Omental fat pad (tissue), 4 donors: ENCODE data around the gene BOLA1. TPM values are rescaled to one million over a fixed set of nuclear protein-coding genes. Genes with fewer than 3 reads are reported as not detected.
"Not testable (repeated sequence)": the region's sequence is repeated elsewhere in the genome, so short reads cannot be mapped to it uniquely, and the experiment has no call there.

Source experiments
- ATAC-seq: fragments of 150-250 bp; one replicate; pipeline ENCODE4 v1.9.1; 2016; ENCODE audit warnings: mild to moderate bottlenecking, moderate library complexity; ENCODE audit not compliant: low FRiP score
- DNase-seq: peaks from one replicate; pipeline ENCODE4 v3.0.0-alpha.2; 2019; ENCODE audit warnings: low spot score
- total RNA-seq, 4 donors: library from RNA; depleted of rRNA; stranded (reverse); fragments of >200 nt; gene quantifications; one replicate each; pipeline ENCODE4 v1.1.0, GENCODE V29; 2016
- TF ChIP-seq, protein P1 (sequence below), 3 donors: fragments of 450-650 bp; IDR thresholded peaks; one replicate each; pipeline ENCODE4 v1.5.1; 2016 to 2017; ENCODE audit warnings: antibody characterized with exemption in 3 of 3, mild to moderate bottlenecking in 3 of 3, moderate library complexity in 2 of 3

Gene BOLA1, protein sequence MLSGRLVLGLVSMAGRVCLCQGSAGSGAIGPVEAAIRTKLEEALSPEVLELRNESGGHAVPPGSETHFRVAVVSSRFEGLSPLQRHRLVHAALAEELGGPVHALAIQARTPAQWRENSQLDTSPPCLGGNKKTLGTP
- total RNA-seq = 10 to 100 TPM; 11.5 to 28.8 (median 25.5) TPM

- TF ChIP-seq, protein P1, sequence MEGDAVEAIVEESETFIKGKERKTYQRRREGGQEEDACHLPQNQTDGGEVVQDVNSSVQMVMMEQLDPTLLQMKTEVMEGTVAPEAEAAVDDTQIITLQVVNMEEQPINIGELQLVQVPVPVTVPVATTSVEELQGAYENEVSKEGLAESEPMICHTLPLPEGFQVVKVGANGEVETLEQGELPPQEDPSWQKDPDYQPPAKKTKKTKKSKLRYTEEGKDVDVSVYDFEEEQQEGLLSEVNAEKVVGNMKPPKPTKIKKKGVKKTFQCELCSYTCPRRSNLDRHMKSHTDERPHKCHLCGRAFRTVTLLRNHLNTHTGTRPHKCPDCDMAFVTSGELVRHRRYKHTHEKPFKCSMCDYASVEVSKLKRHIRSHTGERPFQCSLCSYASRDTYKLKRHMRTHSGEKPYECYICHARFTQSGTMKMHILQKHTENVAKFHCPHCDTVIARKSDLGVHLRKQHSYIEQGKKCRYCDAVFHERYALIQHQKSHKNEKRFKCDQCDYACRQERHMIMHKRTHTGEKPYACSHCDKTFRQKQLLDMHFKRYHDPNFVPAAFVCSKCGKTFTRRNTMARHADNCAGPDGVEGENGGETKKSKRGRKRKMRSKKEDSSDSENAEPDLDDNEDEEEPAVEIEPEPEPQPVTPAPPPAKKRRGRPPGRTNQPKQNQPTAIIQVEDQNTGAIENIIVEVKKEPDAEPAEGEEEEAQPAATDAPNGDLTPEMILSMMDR (IDR thresholded peaks at IDR 0.05) = no peak
- DNase-seq = peak; percentile 81
- ATAC-seq = peak; percentile 97
Measured at GRCh38 chr1:149899460-149900284, at the start of gene BOLA1. Gene BOLA1, plus strand, starts transcription at chr1:149899568. Its CDS starts 492 bp downstream, at chr1:149900060.

DNA sequence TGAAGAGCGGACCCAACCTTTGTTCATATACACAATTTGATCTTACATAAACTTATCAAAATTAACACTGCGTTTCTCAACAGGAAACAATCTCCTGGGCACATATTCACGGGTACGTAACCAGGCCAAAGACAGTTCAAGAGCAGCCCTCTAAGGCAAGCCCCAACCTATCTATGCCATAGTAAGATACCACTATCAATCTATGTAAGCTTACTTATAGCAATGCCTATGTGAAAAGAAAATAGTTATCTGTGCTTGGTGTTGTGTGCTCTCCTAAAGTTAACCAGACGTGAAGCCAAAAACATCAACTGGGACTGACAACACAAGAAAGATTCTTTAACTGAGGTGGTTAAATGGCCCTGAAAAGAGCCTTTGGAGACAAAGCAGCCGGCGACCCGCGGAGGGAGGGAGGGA lies 49.4 kb upstream of the BOLA1 start:
- TF ChIP-seq, protein P1 (IDR thresholded peaks at IDR 0.05) = no peak
- DNase-seq (no peak), ATAC-seq (no peak)

GRCh38 chr1:149850732-149851345 lies 48.5 kb upstream of the BOLA1 start:
- peak; percentile 80 for ATAC-seq

DNA sequence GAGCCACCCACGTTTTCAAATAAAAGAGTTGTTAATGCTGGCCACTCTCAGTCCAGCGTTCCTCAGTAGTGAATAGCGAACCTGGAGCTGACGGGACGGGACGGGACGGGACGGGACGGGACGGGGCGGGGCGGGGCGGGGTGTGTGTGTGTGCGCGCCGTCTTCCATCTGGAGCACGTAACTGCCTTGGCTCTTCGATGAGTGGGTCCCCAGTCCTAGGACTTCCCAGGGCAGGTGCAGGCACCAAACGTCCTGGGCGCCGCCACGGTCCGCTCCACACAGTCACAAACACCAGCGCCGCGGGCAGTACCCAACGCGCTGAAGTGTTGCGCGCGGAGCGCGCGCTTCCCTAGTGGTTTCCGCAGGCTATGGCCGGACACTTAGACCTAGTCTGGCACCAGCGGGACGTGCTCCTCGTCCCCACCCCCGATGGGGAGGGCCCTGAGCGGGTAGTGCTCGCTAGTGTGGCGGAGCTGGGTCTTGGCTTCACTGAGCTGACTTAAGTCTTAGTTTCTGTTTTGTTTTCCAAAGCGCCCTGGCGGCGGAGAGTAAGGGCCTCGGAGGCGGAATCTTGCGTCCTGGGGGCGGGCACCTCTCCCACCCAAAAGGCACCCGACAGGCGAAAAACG lies 47.7 kb upstream of the BOLA1 start:
- not testable (repeated sequence) for DNase-seq
- ATAC-seq = peak; percentile 59

More at GRCh38 chr1:149850732-149851345, 48.5 kb upstream of the BOLA1 start:
- not testable (repeated sequence) for DNase-seq

DNA sequence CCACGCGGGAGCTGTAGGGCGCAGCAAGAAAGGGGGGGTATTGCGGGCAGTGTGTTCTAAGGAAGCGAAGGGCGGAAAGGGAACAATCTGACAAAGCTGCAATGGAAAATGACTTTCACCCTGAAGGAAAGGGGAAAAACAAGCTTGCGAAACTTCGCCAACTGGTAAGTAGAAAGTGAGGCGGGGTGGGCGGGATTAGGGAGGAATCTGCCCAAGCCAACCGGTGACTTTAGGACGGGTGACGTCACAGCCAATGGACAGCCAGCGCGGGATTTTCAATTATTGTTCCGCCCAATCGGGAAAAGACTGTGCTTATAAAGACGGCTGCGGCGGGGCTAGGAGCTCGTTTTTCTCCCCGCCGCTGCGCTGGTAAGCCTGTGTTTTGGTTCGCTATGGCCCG lies 47.1 kb upstream of the BOLA1 start:
- not testable (repeated sequence) for DNase-seq
- peak; percentile 44 for ATAC-seq

DNA sequence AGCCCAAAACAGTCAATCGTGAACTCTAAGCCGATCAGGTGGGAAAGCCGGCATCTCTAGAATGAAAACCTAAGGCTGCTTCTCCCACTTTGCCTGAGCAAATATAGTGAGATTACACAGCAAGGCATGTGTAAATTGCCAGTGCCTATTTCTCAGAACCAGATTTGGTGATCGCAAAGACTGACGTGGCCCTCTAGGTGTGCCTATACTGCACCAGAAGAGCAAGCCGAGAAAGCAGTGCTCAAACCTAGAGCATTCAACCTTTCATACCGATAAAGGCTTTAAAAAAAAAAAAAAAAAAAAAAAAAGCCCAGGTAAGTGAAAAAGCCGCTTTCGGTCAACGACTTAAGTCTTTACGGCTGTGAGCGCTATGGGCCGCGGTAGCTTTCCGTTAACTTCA lies 39.1 kb upstream of the BOLA1 start:
- not testable (repeated sequence) for ATAC-seq, DNase-seq

- ATAC-seq = peak; percentile 79
- DNase-seq = not testable (repeated sequence)
Measured at GRCh38 chr1:149860684-149861496, 38.5 kb upstream of the BOLA1 start.

GRCh38 chr1:149861497-149862054 lies 37.8 kb upstream of the BOLA1 start:
- DNase-seq = not testable (repeated sequence)
- ATAC-seq = peak; percentile 30

DNA sequence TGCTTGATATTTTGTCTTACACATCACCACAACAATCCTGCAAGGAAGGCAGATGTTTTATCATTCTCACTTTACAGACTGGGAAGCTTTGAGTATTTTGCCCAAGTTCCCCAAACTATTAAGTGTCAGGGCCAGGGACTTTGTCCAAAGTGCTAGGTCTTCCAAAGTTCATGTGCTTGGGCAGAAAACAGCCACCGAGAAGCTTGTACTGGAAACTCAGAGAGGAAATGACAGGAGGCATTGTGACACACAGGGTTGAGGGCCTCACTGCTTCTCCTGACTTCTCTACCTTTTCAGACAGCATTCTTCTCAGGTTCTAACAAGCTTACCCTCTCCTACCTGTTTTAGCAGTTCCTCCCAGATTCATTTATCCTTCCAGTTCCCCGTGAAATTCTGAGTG lies 32.5 kb upstream of the BOLA1 start:
- ATAC-seq, DNase-seq: not testable (repeated sequence)

DNA sequence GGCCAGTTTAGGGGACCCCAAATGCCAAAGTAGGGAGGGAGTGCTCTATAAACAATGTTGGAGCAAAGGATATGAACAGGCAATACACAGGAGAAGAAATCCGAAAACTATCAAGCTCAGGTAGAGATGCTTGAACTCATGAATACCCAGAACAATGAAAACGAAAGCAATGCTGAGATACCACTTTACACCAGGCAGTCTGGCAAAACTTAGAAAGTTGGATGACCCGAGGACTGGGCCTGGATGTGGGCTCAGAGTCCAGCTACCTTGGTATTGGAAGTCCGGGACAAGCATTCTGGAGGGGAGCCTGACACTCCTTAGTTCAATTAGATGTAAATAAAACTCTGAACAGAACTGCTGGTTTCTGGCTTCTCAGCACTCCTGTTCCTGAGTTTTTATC lies 26.3 kb upstream of the BOLA1 start:
- not testable (repeated sequence) for DNase-seq, ATAC-seq
